GM23338 (cell line): Measurements from ENCODE around the gene RFX3.

Experiments
- CREB1 ChIP-seq: fragments of 250-450 bp; sonication (Bioruptor Pico); IDR thresholded peaks from 2 replicates; pipeline ENCODE4 v1.5.0; 2020; ENCODE audit warnings: low read depth, mild to moderate bottlenecking, moderate library complexity
- CTCF ChIP-seq, 2 experiments: fragments of 200-600 bp in 1 of 2; sonication (generic) in 1 of 2; conservative IDR thresholded peaks; 2 replicates each; pipeline versions ENCODE4 v1.5.1 to v1.6.1; 2016 to 2017; ENCODE audit warnings: antibody characterized with exemption in 2 of 2, low read depth in 2 of 2, mild to moderate bottlenecking in 2 of 2, moderate library complexity in 1 of 2
- EZH2 ChIP-seq: fragments of 200-600 bp; sonication (generic); IDR thresholded peaks from one replicate; pipeline ENCODE4 v1.8.0; 2017; ENCODE audit warnings: antibody characterized with exemption, mild to moderate bottlenecking, low read depth; ENCODE audit not compliant: unreplicated experiment
- JUNB ChIP-seq: IDR thresholded peaks from one replicate; pipeline ENCODE4 v1.6.1; 2016; ENCODE audit warnings: antibody characterized with exemption; ENCODE audit not compliant: unreplicated experiment
- NANOG ChIP-seq: IDR thresholded peaks from 2 replicates; pipeline ENCODE4 v1.6.1; 2016; ENCODE audit warnings: antibody characterized with exemption, borderline replicate concordance
- POLR2AphosphoS5 ChIP-seq: IDR thresholded peaks from 2 replicates; pipeline ENCODE4 v1.6.1; 2016; ENCODE audit warnings: antibody characterized with exemption, low read depth
- REST ChIP-seq: IDR thresholded peaks from one replicate; pipeline ENCODE4 v1.6.1; 2018; ENCODE audit warnings: antibody characterized with exemption; ENCODE audit not compliant: unreplicated experiment
- STAT1 ChIP-seq: IDR thresholded peaks from one replicate; pipeline ENCODE4 v1.6.1; 2016; ENCODE audit warnings: antibody characterized with exemption; ENCODE audit not compliant: unreplicated experiment
- ZNF114 ChIP-seq: fragments of 250-450 bp; sonication (Bioruptor Pico); IDR thresholded peaks from 2 replicates; pipeline ENCODE4 v1.5.0; 2020; ENCODE audit warnings: mild to moderate bottlenecking, moderate library complexity

GRCh38 chr9:3451956-3452355 is 73.8 kb downstream of the RFX3 start:
- TF ChIP-seq CTCF (conservative IDR thresholded peaks at IDR 0.05; ENCODE audit: low read depth in 2 of 2) (no peak), REST (no peak), CREB1 (no peak), EZH2 (no peak), POLR2AphosphoS5 (no peak), NANOG (no peak), JUNB (no peak), ZNF114 (CRISPR knock-in tag) (no peak), STAT1 (no peak)
